Tibial artery (tissue), 4 donors: Measurements from ENCODE around the gene PRRC1.

Experiments used
- DNase-seq, 2 donors: peaks; one replicate each; pipeline ENCODE4 v3.0.0-alpha.2; 2019
- H3K27ac ChIP-seq, 2 donors: fragments of 200-600 bp; sonication (generic) in 1 of 2; 1 replicate in 1 of 2; 2 replicates in 1 of 2; pipeline ENCODE4 v1.5.1; 2018 to 2019; ENCODE audit warnings: mild to moderate bottlenecking in 1 of 2
- H3K27me3 ChIP-seq, 2 donors: fragments of 200-600 bp; sonication (generic) in 1 of 2; one replicate each; pipeline versions ENCODE4 v1.5.1 to v1.6.0; 2016 to 2019
- H3K36me3 ChIP-seq, 3 donors: fragments of 200-600 bp; sonication (generic) in 2 of 3; one replicate each; pipeline ENCODE4 v1.5.1; 2016 to 2019; ENCODE audit warnings: mild to moderate bottlenecking in 2 of 3
- H3K4me1 ChIP-seq, 4 donors: fragments of 200-600 bp; sonication (generic) in 2 of 4; 1 replicate in 3 of 4; 2 replicates in 1 of 4; pipeline ENCODE4 v1.5.1; 2016 to 2019
- H3K4me3 ChIP-seq, 2 donors: fragments of 200-600 bp; sonication (generic) in 1 of 2; 1 replicate in 1 of 2; 2 replicates in 1 of 2; pipeline ENCODE4 v1.5.1; 2018 to 2019; ENCODE audit warnings: mild to moderate bottlenecking in 2 of 2
- H3K9me3 ChIP-seq, 3 donors: fragments of 200-600 bp; sonication (generic) in 1 of 3; one replicate each; pipeline ENCODE4 v1.5.1; 2016 to 2019
- CTCF ChIP-seq, 2 experiments: fragments of 200-600 bp in 1 of 2; fragments of 450-650 bp in 1 of 2; IDR thresholded peaks; one replicate each; pipeline ENCODE4 v1.5.1; 2017 to 2019; ENCODE audit warnings: antibody characterized with exemption in 2 of 2, mild to moderate bottlenecking in 1 of 2, moderate library complexity in 1 of 2
- intact Hi-C: fragments of 100-400 bp; cut with DNase I; formaldehyde crosslinking; loops from one replicate; pipeline ENCODE4 v1.15.0; 2023; ENCODE audit warnings: low total_unique reads

Gene PRRC1

GRCh38 chr5:127596501-127596900 lies 79.1 kb downstream of the PRRC1 start:
- intact Hi-C loops = no loop called here
- Histone ChIP-seq H3K36me3 (no peaks in the 10 kb centered on the region), H3K4me1 (no peaks in the 10 kb centered on the region), H3K27me3 (no peaks in the 10 kb centered on the region), H3K27ac (no peak overlapping the region), H3K9me3 (no peaks in the 10 kb centered on the region), H3K4me3 (no peak overlapping the region)
- DNase-seq = no peak
- no peak for TF ChIP-seq CTCF (IDR thresholded peaks at IDR 0.05)

GRCh38 chr5:127599320-127599719 lies 81.9 kb downstream of the PRRC1 start:
- H3K27ac ChIP-seq = no peak overlapping the region
- intact Hi-C loops = no loop called here
- H3K27me3 ChIP-seq = no peaks in the 10 kb centered on the region
- no peaks in the 10 kb centered on the region for H3K9me3 ChIP-seq
- no peak overlapping the region for H3K4me3 ChIP-seq
- no peaks in the 10 kb centered on the region for H3K36me3 ChIP-seq
- TF ChIP-seq CTCF (IDR thresholded peaks at IDR 0.05) = no peak
- no peaks in the 10 kb centered on the region for H3K4me1 ChIP-seq
- DNase-seq = no peak

GRCh38 chr5:127599847-127600246 lies 82.4 kb downstream of the PRRC1 start:
- DNase-seq = no peak
- H3K9me3 ChIP-seq = no peaks in the 10 kb centered on the region
- H3K4me1 ChIP-seq = no peaks in the 10 kb centered on the region
- no peaks in the 10 kb centered on the region for H3K36me3 ChIP-seq
- H3K4me3 ChIP-seq = no peak overlapping the region
- H3K27ac ChIP-seq = no peak overlapping the region
- TF ChIP-seq CTCF (IDR thresholded peaks at IDR 0.05) = no peak
- no peaks in the 10 kb centered on the region for H3K27me3 ChIP-seq
- intact Hi-C loops = no loop called here

GRCh38 chr5:127601111-127601510 lies 83.7 kb downstream of the PRRC1 start:
- Histone ChIP-seq H3K9me3 (no peaks in the 10 kb centered on the region), H3K27me3 (no peaks in the 10 kb centered on the region), H3K36me3 (no peaks in the 10 kb centered on the region), H3K4me1 (no peaks in the 10 kb centered on the region), H3K4me3 (no peak overlapping the region), H3K27ac (no peak overlapping the region)
- DNase-seq = no peak
- intact Hi-C loops = no loop called here
- TF ChIP-seq CTCF (IDR thresholded peaks at IDR 0.05) = no peak

- no peak for TF ChIP-seq CTCF (IDR thresholded peaks at IDR 0.05)
- Histone ChIP-seq H3K4me3 (no peak overlapping the region), H3K4me1 (no peaks in the 10 kb centered on the region), H3K9me3 (no peaks in the 10 kb centered on the region), H3K27me3 (no peaks in the 10 kb centered on the region), H3K36me3 (no peaks in the 10 kb centered on the region), H3K27ac (no peak overlapping the region)
- intact Hi-C loops = no loop called here
- DNase-seq = no peak
Measured at GRCh38 chr5:127601601-127602000, 84.2 kb downstream of the PRRC1 start.

GRCh38 chr5:127602481-127602880 lies 85.0 kb downstream of the PRRC1 start:
- H3K36me3 ChIP-seq = no peaks in the 10 kb centered on the region
- H3K27ac ChIP-seq = no peak overlapping the region

More at GRCh38 chr5:127602481-127602880, 85.0 kb downstream of the PRRC1 start:
- no peak for DNase-seq
- TF ChIP-seq CTCF (IDR thresholded peaks at IDR 0.05) = no peak
- Histone ChIP-seq H3K4me3 (no peak overlapping the region), H3K9me3 (no peaks in the 10 kb centered on the region), H3K27me3 (no peaks in the 10 kb centered on the region), H3K4me1 (no peaks in the 10 kb centered on the region)
- intact Hi-C loops = no loop called here
